GM13977 (cell line): ENCODE results near the gene LHFPL6.
A peak's percentile ranks its signal among the peaks of the same experiment; 100 is the strongest.

ENCODE experiments used
- DNase-seq: peaks from one replicate; pipeline ENCODE4 v3.0.0; 2012; ENCODE audit warnings: low spot score
- in situ Hi-C: fragments of 300-500 bp; cut with MboI; formaldehyde crosslinking; loops from one replicate; pipeline ENCODE4 v1.12.0; 2022; ENCODE audit warnings: low sequenced_read_pairs, low pct_unique_long_range_greater_than_20kb, mixed read lengths, inconsistent platforms; ENCODE audit not compliant: unreplicated experiment
- TF ChIP-seq, protein P1 (sequence below): IDR thresholded peaks from 2 replicates; pipeline ENCODE4 v1.5.1; 2012; ENCODE audit warnings: mild to moderate bottlenecking, control low read depth; ENCODE audit not compliant: insufficient read depth; ENCODE audit errors: extremely low read depth, missing control alignments

Gene LHFPL6

DNA sequence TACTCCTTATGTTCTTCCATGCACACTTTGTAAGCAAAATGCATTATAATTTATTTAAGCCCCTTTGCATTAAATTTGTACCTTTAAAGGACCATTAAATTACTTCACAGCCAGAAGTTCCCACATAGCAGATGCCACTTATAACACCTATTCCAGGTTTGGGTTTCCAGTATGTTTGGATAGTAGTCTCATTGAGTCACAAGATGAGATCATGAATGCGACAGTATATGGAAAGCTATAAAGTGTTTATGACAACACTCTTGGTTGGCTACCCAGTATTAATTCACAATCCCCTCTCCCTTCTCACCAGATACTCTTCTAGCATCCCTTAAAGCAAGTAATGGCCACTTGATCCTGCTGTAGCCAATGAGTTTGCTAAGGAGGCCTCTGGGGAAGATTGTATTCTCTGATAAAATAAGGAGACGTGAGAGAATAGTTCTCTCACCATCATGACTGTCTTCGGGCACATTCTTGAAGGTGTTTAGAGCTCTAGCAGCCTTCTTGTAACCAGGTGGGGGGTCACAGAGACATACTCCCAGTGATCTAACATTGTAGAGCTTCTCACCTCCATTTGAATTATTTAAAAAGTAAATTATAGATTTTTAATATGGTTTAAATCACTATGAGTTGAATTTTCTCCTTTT is 2.8 kb upstream of the LHFPL6 start:
- TF ChIP-seq, protein P1, sequence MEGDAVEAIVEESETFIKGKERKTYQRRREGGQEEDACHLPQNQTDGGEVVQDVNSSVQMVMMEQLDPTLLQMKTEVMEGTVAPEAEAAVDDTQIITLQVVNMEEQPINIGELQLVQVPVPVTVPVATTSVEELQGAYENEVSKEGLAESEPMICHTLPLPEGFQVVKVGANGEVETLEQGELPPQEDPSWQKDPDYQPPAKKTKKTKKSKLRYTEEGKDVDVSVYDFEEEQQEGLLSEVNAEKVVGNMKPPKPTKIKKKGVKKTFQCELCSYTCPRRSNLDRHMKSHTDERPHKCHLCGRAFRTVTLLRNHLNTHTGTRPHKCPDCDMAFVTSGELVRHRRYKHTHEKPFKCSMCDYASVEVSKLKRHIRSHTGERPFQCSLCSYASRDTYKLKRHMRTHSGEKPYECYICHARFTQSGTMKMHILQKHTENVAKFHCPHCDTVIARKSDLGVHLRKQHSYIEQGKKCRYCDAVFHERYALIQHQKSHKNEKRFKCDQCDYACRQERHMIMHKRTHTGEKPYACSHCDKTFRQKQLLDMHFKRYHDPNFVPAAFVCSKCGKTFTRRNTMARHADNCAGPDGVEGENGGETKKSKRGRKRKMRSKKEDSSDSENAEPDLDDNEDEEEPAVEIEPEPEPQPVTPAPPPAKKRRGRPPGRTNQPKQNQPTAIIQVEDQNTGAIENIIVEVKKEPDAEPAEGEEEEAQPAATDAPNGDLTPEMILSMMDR, result no peak
- in situ Hi-C loops, result loop anchor here (25.0 kb wide), 2 partner anchors 468 to 543 kb away; no protein-coding TSS in a partner anchor
- no peak for DNase-seq

DNA sequence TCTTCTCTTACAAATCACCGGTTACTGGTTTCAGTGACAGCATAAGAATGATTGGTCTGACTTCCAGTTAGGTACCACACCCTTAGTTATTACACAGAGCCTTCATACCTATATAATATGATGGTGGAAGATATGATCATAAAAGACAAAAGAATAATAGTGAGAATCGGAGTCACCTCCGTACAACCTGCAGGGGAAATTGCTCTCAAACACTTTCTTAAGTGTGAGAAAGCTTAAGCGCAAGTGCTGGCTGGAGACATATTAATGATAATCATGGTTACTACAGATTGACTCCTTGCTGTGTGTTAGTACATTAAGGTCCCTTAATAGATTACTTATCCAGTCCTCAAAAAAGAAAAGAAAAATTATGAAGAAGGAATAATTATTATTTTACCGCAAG is 1.8 kb upstream of the LHFPL6 start:
- DNase-seq, result no peak
- TF ChIP-seq, protein P1, result no peak
- in situ Hi-C loops, result loop anchor here (25.0 kb wide), 2 partner anchors 467 to 542 kb away; no protein-coding TSS in a partner anchor

DNA sequence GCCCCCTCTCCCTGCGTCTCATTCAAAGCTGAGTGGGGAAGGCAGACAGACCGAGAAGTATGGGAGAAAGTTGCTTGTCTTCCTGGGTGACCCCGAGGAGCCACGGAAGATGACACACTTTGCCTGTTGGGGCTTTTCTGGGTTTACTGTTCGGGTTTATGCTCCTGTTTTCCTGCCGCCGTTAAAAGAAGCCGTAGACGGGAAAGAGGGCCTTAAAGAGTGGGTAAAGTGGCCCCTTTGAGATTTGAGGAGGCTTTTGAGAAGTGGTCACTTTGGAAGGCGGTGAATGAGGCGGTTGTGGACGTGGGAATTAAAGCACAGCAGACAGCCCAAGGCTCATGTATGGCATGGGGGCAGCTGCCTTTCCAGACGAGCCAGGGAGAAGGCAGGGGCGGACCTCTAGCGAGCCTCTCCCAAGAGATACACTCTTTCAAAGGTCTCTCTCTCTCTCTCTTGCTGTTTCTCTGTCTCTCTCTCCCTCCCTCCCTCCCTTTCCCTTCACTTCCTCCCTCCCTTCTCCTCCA is 493 bp upstream of the LHFPL6 start:
- TF ChIP-seq, protein P1, result no peak
- in situ Hi-C loops, result loop anchor here (25.0 kb wide), 2 partner anchors 466 to 541 kb away; no protein-coding TSS in a partner anchor
- no peak for DNase-seq

DNA sequence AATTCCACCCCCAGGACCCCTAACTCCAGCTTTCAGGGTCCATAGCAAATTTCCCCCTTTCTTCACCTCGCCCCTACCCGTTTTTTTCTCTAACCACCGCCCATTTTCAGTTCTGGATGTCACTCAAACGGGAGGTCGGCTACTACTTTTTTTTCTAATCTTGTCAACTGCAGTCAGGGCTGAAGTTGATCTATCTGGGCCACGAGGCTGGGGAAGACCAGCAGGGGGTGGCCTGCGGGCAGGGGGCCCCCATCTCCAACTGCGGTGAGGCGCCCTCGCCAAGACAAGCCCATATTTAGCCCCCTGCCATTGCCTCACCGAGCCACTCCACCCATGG is 748 bp downstream of the LHFPL6 start:
- TF ChIP-seq, protein P1, result no peak
- peak; percentile 47 for DNase-seq
- in situ Hi-C loops, result loop anchor here (25.0 kb wide), 2 partner anchors 465 to 540 kb away; no protein-coding TSS in a partner anchor

DNA sequence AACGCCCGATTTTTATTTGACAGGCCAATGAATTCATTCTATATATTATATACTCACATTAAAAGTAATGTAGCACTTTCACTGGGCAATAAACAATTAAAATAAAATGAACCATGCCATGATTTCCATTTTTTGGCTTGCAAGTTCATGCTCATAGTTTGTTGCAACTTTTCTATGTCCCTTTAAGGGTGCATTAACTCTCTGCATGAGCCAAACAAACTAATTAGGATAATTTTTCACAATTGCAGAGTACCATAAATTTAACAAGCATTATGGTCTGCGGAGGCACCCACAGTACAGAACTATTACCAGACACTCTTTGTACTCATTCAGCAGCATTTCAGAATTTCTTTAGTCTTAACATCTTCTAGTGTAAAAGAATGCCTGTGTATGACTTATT is 1.4 kb downstream of the LHFPL6 start:
- in situ Hi-C loops, result loop anchor here (25.0 kb wide), 2 partner anchors 464 to 539 kb away; no protein-coding TSS in a partner anchor
- DNase-seq, result no peak
- TF ChIP-seq, protein P1, result no peak

DNA sequence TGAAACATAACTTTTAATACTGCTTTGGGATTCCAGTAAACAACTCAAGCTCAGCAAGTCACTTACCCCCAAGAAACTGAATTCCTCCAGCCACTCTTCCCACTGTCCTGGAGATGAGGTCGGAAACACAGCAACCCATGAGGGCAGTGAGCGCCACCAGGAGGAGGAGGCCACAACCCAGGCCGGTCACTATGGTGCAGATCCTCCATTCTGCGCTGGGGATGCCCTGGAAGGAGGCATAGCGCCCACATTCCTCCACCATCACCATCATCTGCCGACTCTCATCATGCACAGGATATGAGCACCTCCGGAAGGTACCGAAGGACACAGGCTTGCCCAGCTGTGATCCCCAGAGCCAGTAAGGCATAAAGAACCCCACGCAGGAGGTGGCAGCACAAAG is 2.2 kb downstream of the LHFPL6 start:
- in situ Hi-C loops, result loop anchor here (25.0 kb wide), 2 partner anchors 463 to 538 kb away; no protein-coding TSS in a partner anchor
- DNase-seq, result no peak
- TF ChIP-seq, protein P1, result no peak
